Measurements from ENCODE around the gene ULK3.
"Not testable (repeated sequence)": the region's sequence is repeated elsewhere in the genome, so short reads cannot be mapped to it uniquely, and the experiment has no call there.

ULK3 gene

GRCh38 chr15:74842581-74843444, at the start of gene ULK3:
Gene ULK3 (minus strand): TSS chr15:74843156. CDS start chr15:74843105, 51 bp downstream.
- FAIRE-seq = no peak

GRCh38 chr15:74892313-74892712, 49.4 kb upstream of the ULK3 start:
- FAIRE-seq = no peak

GRCh38 chr15:74891469-74891868, 48.5 kb upstream of the ULK3 start:
- no peak for FAIRE-seq

- FAIRE-seq = no peak
Measured at GRCh38 chr15:74890665-74890960, 47.7 kb upstream of the ULK3 start.

- no peak for FAIRE-seq
Measured at GRCh38 chr15:74889883-74890664, 47.1 kb upstream of the ULK3 start, which contains the start of gene MPI. Gene MPI (plus strand): TSS chr15:74890042. CDS start chr15:74890074, 32 bp downstream.

- no peak for FAIRE-seq
Measured at GRCh38 chr15:74889390-74889882, 46.5 kb upstream of the ULK3 start.

- no peak for FAIRE-seq
Measured at GRCh38 chr15:74888716-74889115, 45.8 kb upstream of the ULK3 start.

GRCh38 chr15:74887537-74888193, 44.7 kb upstream of the ULK3 start:
- not testable (repeated sequence) for FAIRE-seq

GRCh38 chr15:74885461-74885860, 42.5 kb upstream of the ULK3 start:
- FAIRE-seq = no peak

GRCh38 chr15:74884428-74885223, 41.7 kb upstream of the ULK3 start:
- FAIRE-seq = no peak

GRCh38 chr15:74882528-74882927, 39.6 kb upstream of the ULK3 start:
- no peak for FAIRE-seq

GRCh38 chr15:74878273-74878672, 35.3 kb upstream of the ULK3 start:
- FAIRE-seq = no peak

GRCh38 chr15:74873756-74874424, 30.9 kb upstream of the ULK3 start:
- FAIRE-seq = no peak

GRCh38 chr15:74873036-74873755, 30.2 kb upstream of the ULK3 start, which contains the start of gene SCAMP2:
Gene SCAMP2 (minus strand): TSS chr15:74873365. CDS start chr15:74873255, 110 bp downstream.
- no peak for FAIRE-seq

GRCh38 chr15:74872702-74873035, 29.7 kb upstream of the ULK3 start:
- FAIRE-seq = no peak

- FAIRE-seq = no peak
Measured at GRCh38 chr15:74870436-74871215, 27.7 kb upstream of the ULK3 start.

GRCh38 chr15:74869726-74870407, 26.9 kb upstream of the ULK3 start:
- no peak for FAIRE-seq

GRCh38 chr15:74869372-74869725, 26.4 kb upstream of the ULK3 start:
- no peak for FAIRE-seq

GRCh38 chr15:74868059-74868458, 25.1 kb upstream of the ULK3 start:
- no peak for FAIRE-seq

Data from endometrium (tissue), 2 donors.